NB4 (cell line): Measurements from ENCODE around the gene NME7.
A peak's percentile ranks its signal among the peaks of the same experiment; 100 is the strongest.

Experiments used
- CTCF ChIP-seq: IDR thresholded peaks from one replicate; pipeline ENCODE4 v1.5.1; 2012; ENCODE audit warnings: low read depth, low read length
- POLR2A ChIP-seq: IDR thresholded peaks from 2 replicates; pipeline ENCODE4 v1.6.1; 2011; ENCODE audit warnings: mild to moderate bottlenecking; ENCODE audit not compliant: insufficient read length; ENCODE audit errors: extremely low read depth
- TF ChIP-seq, protein P1 (sequence below): IDR thresholded peaks from 2 replicates; pipeline ENCODE4 v1.6.1; 2011; ENCODE audit warnings: low read depth, low read length

- no peak for TF ChIP-seq CTCF
- TF ChIP-seq POLR2A, result no peak
- TF ChIP-seq, protein P1, sequence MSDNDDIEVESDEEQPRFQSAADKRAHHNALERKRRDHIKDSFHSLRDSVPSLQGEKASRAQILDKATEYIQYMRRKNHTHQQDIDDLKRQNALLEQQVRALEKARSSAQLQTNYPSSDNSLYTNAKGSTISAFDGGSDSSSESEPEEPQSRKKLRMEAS, result peak; percentile 24
Observed at GRCh38 chr1:169105434-169106094, 262.0 kb downstream of the NME7 start.
